IMR-90 (cell line): ENCODE results near the gene HDDC3. TPM values are rescaled to one million over a fixed set of nuclear protein-coding genes. Genes with fewer than 3 reads are reported as not detected.

Experiments
- ATAC-seq: fragments of 200-7000 bp; cut with Tn5 transposase; 2 replicates; pipeline ENCODE4 v1.9.1; 2020; ENCODE audit warnings: low read depth, mild to moderate bottlenecking, moderate library complexity
- BruUV-seq: library from RNA; stranded (reverse); fragments of 400-500 nt; replicated peaks from 2 replicates; lab custom pipeline; 2021; lab: Mats Ljungman, UMichigan
- CTCF ChIA-PET: fragments of 300-600 bp; formaldehyde crosslinking; extraction: SDS; loops from one replicate; lab custom pipeline; 2021; ENCODE audit warnings: antibody characterized with exemption; lab: Yijun Ruan, JAX
- POLR2A ChIA-PET: fragments of 300-600 bp; sonication (Branson Sonifier 250); formaldehyde crosslinking; loops from one replicate; lab custom pipeline; 2022; ENCODE audit warnings: antibody characterized with exemption; ENCODE audit not compliant: unreplicated experiment; lab: Charles Lee
- DNase-seq: peaks from one replicate; pipeline ENCODE4 v3.0.0; 2013
- H2AFZ ChIP-seq: replicated peaks from 2 replicates; pipeline ENCODE3; 2013; ENCODE audit warnings: low read length, mild to moderate bottlenecking; ENCODE audit not compliant: poor library complexity
- H2AK5ac ChIP-seq: 2 replicates; pipeline ENCODE4 v1.6.1; 2013; ENCODE audit warnings: low read depth, low read length, inconsistent platforms
- H2AK9ac ChIP-seq: replicated peaks from 2 replicates; pipeline ENCODE3; 2013; ENCODE audit warnings: mild to moderate bottlenecking, low read depth, low read length, moderate library complexity; ENCODE audit not compliant: poor library complexity
- H2BK120ac ChIP-seq: 2 replicates; pipeline ENCODE4 v1.6.1; 2013; ENCODE audit warnings: low read depth, low read length, inconsistent platforms
- H2BK15ac ChIP-seq: 3 replicates; pipeline ENCODE4 v1.6.1; 2013; ENCODE audit warnings: low read depth, low read length, inconsistent platforms
- H2BK20ac ChIP-seq: 2 replicates; pipeline ENCODE4 v1.6.1; 2013; ENCODE audit warnings: low read depth, mild to moderate bottlenecking, inconsistent platforms, low read length, moderate library complexity
- H2BK5ac ChIP-seq: 2 replicates; pipeline ENCODE4 v1.6.1; 2013; ENCODE audit warnings: mild to moderate bottlenecking, low read depth, low read length, inconsistent platforms; ENCODE audit not compliant: poor library complexity, severe bottlenecking
- H3K14ac ChIP-seq: replicated peaks from 2 replicates; pipeline ENCODE4 v1.6.1; 2013; ENCODE audit warnings: low read depth, low read length, inconsistent platforms
- H3K18ac ChIP-seq: 2 replicates; pipeline ENCODE4 v1.6.1; 2013; ENCODE audit warnings: low read depth, low read length, control low read depth
- H3K23ac ChIP-seq: 2 replicates; pipeline ENCODE4 v1.6.1; 2013; ENCODE audit warnings: low read depth, low read length, inconsistent platforms
- H3K27ac ChIP-seq: 2 replicates; pipeline ENCODE4 v1.5.1; 2013; ENCODE audit warnings: mild to moderate bottlenecking, control low read depth, low read length; ENCODE audit not compliant: insufficient read depth
- H3K27me3 ChIP-seq: 2 replicates; pipeline ENCODE4 v1.6.1; 2013; ENCODE audit warnings: low read length; ENCODE audit not compliant: control insufficient read depth, insufficient read depth
- H3K36me3 ChIP-seq: 2 replicates; pipeline ENCODE4 v1.6.1; 2013; ENCODE audit warnings: low read length, mixed read lengths; ENCODE audit not compliant: control insufficient read depth, insufficient read depth
- H3K4ac ChIP-seq: 2 replicates; pipeline ENCODE4 v1.6.1; 2013; ENCODE audit warnings: low read depth, low read length, inconsistent platforms
- H3K4me1 ChIP-seq: 2 replicates; pipeline ENCODE4 v1.6.1; 2013; ENCODE audit warnings: low read length, mixed read lengths; ENCODE audit not compliant: control insufficient read depth, insufficient read depth
- H3K4me2 ChIP-seq: 2 replicates; pipeline ENCODE4 v1.6.1; 2013; ENCODE audit warnings: low read depth, mild to moderate bottlenecking, control low read depth, low read length, moderate library complexity
- H3K4me3 ChIP-seq: 2 replicates; pipeline ENCODE4 v1.5.1; 2013; ENCODE audit warnings: low read depth, mild to moderate bottlenecking, control low read depth, low read length, moderate library complexity; ENCODE audit not compliant: insufficient read depth
- H3K56ac ChIP-seq: 2 replicates; pipeline ENCODE4 v1.6.1; 2013; ENCODE audit warnings: low read length, inconsistent platforms; ENCODE audit not compliant: insufficient read depth; ENCODE audit errors: extremely low read depth
- H3K79me1 ChIP-seq, 2 experiments: 2 replicates each; pipeline ENCODE4 v1.6.1; 2013; ENCODE audit warnings: low read length in 2 of 2, inconsistent platforms in 1 of 2, low read depth in 1 of 2
- H3K9ac ChIP-seq: 2 replicates; pipeline ENCODE4 v1.6.1; 2013; ENCODE audit warnings: low read depth, low read length, control low read depth
- H3K9me1 ChIP-seq: 2 replicates; pipeline ENCODE4 v1.6.1; 2013; ENCODE audit warnings: low read length, inconsistent platforms; ENCODE audit not compliant: insufficient read depth
- H3K9me3 ChIP-seq: 2 replicates; pipeline ENCODE4 v1.6.1; 2013; ENCODE audit warnings: low read length; ENCODE audit not compliant: control insufficient read depth, insufficient read depth
- H4K20me1 ChIP-seq: 2 replicates; pipeline ENCODE4 v1.6.1; 2013; ENCODE audit warnings: low read length, inconsistent platforms; ENCODE audit not compliant: insufficient read depth
- H4K5ac ChIP-seq: 2 replicates; pipeline ENCODE4 v1.6.1; 2013; ENCODE audit warnings: mild to moderate bottlenecking, low read depth, low read length, control low read depth
- H4K8ac ChIP-seq, 2 experiments: 2 replicates each; pipeline ENCODE4 v1.6.1; 2013; ENCODE audit warnings: low read depth in 2 of 2, low read length in 2 of 2, control low read depth in 1 of 2, inconsistent platforms in 1 of 2
- H4K91ac ChIP-seq: 2 replicates; pipeline ENCODE4 v1.6.1; 2013; ENCODE audit warnings: low read depth, low read length, inconsistent platforms; ENCODE audit not compliant: insufficient read depth
- CEBPB ChIP-seq: IDR thresholded peaks from 2 replicates; pipeline ENCODE4 v1.6.1; 2012; ENCODE audit warnings: low read depth, low read length, improper control_type of control experiment
- CHD1 ChIP-seq: IDR thresholded peaks from 2 replicates; pipeline ENCODE4 v1.6.1; 2012; ENCODE audit warnings: low read depth, low read length, improper control_type of control experiment
- FOS ChIP-seq: fragments of 150-350 bp; IDR thresholded peaks from 2 replicates; pipeline ENCODE4 v1.6.1; 2016; ENCODE audit warnings: low read depth, low read length
- MAZ ChIP-seq: IDR thresholded peaks from 2 replicates; pipeline ENCODE4 v1.6.1; 2012; ENCODE audit warnings: low read depth, mild to moderate bottlenecking, low read length, improper control_type of control experiment, moderate library complexity, borderline replicate concordance
- RCOR1 ChIP-seq: IDR thresholded peaks from 2 replicates; pipeline ENCODE4 v1.6.1; 2012; ENCODE audit warnings: mild to moderate bottlenecking, low read length, improper control_type of control experiment; ENCODE audit not compliant: insufficient replicate concordance
- WGBS, 2 experiments: methylation state at CpG; one replicate each; pipeline versions ENCODE4 v1.1.5 to v1.1.7; 2013; ENCODE audit warnings: missing lambda C conversion rate in 2 of 2; ENCODE audit not compliant: insufficient read length in 1 of 2; ENCODE audit errors: extremely low coverage in 2 of 2; 5-methylcytosine and 5-hydroxymethylcytosine counted together
- dilution Hi-C: fragments of 300-500 bp; cut with HindIII; formaldehyde crosslinking; loops from one replicate; pipeline ENCODE4 v1.14.3; 2018; ENCODE audit warnings: low sequenced_read_pairs; ENCODE audit not compliant: unreplicated experiment
- in situ Hi-C: fragments of 300-500 bp; cut with MboI; formaldehyde crosslinking; loops from 3 replicates; pipeline ENCODE4 v1.14.3; 2019; ENCODE audit warnings: low sequenced_read_pairs, inconsistent platforms, mixed read lengths
- intact Hi-C: fragments of 100-400 bp; cut with micrococcal nuclease; formaldehyde crosslinking; loops from 2 replicates; pipeline ENCODE4 v1.10.0; 2022
- polyA plus RNA-seq, 3 experiments: library from polyadenylated mRNA; depleted of rRNA; stranded (reverse); fragments of >200 nt; gene quantifications; 2 replicates each; pipeline ENCODE4 v1.2.3, GENCODE V29; 2012; ENCODE audit warnings: low replicate concordance in 1 of 3
- total RNA-seq: library from RNA; depleted of rRNA; stranded (reverse); fragments of >200 nt; gene quantifications from 2 replicates; pipeline ENCODE4 v1.2.3, GENCODE V29; 2012

The HDDC3 gene
- total and polyA plus RNA-seq, 2 of the 4 experiments (the other 2 are of a cell fraction): 7.9 to 10.7 TPM

- Histone ChIP-seq H4K8ac (no peak overlapping the region), H2BK120ac (no peak overlapping the region), H3K9me1 (peaks cover 3% of the 10 kb centered on the region; the same call in 1 of the 2 replicates), H3K4me3 (no peak overlapping the region), H3K9me3 (no peaks in the 10 kb centered on the region), H3K79me1 (no peaks in the 10 kb centered on the region), H3K56ac (no peak overlapping the region), H2AK5ac (no peak overlapping the region), H4K91ac (no peak overlapping the region), H3K4me1 (peaks cover 10% of the 10 kb centered on the region; the same call in 1 of the 2 replicates), H3K27me3 (no peaks in the 10 kb centered on the region), H2BK15ac (no peak overlapping the region), H2BK5ac (no peak overlapping the region), H3K4ac (no peak overlapping the region), H4K5ac (no peak overlapping the region), H3K9ac (no peak overlapping the region), H2AFZ (no peak overlapping the region), H2BK20ac (no peak overlapping the region), H3K18ac (no peak overlapping the region), H2AK9ac (peak overlapping the region; percentile 10), H4K20me1 (no peaks in the 10 kb centered on the region), H3K14ac (no peak overlapping the region), H3K36me3 (peaks cover 40% of the 10 kb centered on the region), H3K4me2 (no peak overlapping the region), H3K27ac (no peak overlapping the region), H3K23ac (no peak overlapping the region)
- TF ChIP-seq FOS (no peak), CHD1 (no peak), CEBPB (no peak), RCOR1 (no peak), MAZ (no peak)
- ATAC-seq: no peak
- DNase-seq: no peak
- WGBS, 2 experiments: 91% methylated on average over 15 of the region's 30 CpGs; no CpG with 5 or more reads in 1 of the 2 experiments
- CTCF ChIA-PET: no interaction called here
- dilution Hi-C loops: no loop called here
- intact Hi-C loops: no loop called here
- POLR2A ChIA-PET: no interaction called here
- in situ Hi-C loops: no loop called here
- no TSS peak for BruUV-seq
Measured at GRCh38 chr15:90911906-90912769, 20.2 kb downstream of the HDDC3 start.
